Fibroblast of the conjunctiva (primary cell): Measurements from ENCODE around the gene FGF14.

Experiments
- DNase-seq: peaks from one replicate; pipeline ENCODE4 v3.0.0-alpha.2; 2010; ENCODE audit warnings: low read depth

FGF14 gene

GRCh38 chr13:102310691-102311418, 91.0 kb downstream of the FGF14 start:
- DNase-seq, result no peak

GRCh38 chr13:102309110-102309509, 92.7 kb downstream of the FGF14 start:
- DNase-seq, result no peak

DNA sequence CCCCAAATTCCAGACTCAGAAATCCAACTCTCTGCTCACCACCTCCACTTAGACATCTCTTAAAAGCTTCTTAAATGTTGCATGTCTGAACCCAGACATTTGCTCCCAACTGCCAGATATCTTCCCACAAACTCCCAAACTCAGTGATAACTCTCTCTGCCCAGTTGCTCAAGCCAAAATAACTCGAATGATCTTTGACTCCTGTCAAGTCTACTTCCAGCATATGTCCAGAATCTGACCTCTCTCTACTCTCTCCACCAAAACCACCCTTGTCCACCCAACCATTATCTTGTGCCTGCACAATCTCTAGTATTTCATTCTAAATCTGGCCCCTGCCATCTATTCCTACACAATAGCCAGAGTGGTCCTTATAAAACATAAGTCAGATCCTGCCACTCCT, 99.3 kb downstream of the FGF14 start:
- no peak for DNase-seq

DNA sequence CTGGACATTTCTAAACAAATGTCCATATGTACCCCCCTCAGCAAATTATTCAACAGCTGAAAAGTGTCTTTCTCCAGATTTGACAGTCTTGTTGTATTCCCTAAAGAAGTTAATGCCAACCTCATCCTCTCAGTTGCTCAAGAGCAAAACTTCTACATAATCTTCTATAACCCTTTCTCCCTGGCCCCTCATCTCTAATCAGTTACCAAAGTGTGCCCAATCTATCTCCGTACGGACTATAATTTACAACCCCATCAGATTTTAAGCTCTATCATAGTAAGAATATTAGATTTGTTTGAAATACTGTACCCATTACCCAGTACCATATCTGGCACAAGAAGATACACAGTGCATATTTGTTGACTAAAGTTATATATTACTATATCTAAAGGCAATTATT, 101.5 kb downstream of the FGF14 start:
- DNase-seq, result no peak

DNA sequence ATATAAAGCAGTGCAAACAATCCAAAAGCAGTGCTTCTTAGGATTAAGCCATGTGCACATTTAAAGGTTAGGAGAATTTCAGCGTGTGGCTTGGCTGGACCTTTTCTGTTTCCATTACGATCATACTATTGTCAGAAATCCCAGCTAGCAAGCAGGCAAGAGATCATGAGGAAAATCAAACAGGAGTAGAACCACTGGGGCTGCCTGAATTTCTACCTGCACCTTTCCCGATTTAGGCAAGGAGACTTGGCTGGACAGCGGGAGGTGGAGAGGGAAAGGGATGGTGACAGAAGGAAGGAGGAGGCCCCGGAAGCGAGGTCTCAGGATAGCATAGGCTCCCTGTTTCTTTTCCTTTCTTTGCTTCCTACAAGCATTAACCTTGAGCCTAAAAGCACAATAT, 102.5 kb downstream of the FGF14 start:
- DNase-seq, result no peak

GRCh38 chr13:102298051-102298450, 103.8 kb downstream of the FGF14 start:
- DNase-seq, result no peak

DNA sequence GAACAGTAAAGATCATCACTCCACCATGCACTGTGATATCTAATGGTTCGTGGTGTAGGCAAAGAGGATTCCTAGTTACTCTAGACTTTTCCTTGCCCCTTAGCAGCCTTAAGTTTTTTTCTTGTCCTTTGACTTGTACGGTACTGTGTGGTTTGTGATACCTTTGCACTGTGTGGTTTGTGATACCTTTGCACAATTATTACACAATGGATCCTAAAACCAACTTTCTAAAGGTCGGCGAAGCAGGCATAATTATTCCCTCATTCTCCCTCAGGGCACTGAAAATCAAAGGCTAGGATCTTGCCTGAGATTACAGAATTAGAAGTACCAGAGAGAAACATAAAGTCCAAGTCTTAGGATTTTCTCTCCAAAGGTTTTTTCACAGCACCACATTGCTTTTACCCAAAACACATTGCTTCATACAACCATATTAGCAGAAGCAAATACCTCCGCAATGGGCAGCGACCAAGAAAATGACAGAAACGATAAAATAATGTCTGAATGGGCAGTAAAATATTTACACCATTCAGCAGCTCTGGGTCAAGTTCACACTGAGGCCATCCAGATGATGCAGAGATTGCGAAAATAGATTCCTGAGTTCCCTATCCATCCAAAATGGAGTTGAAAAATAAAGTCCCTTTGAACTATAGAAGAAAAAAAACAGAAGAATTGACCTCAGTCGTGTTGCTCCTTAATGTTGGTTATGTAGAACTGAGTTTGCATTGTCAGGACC, 106.4 kb downstream of the FGF14 start:
- no peak for DNase-seq

- no peak for DNase-seq
These were observed 107.3 kb downstream of the FGF14 start for GRCh38 chr13:102294407-102295018.

GRCh38 chr13:102293723-102294122, 108.1 kb downstream of the FGF14 start:
- no peak for DNase-seq

- peak; percentile 20 for DNase-seq
These were observed 110.1 kb downstream of the FGF14 start for GRCh38 chr13:102291587-102292218.

- no peak for DNase-seq
These were observed 112.2 kb downstream of the FGF14 start for GRCh38 chr13:102289606-102290005.

DNA sequence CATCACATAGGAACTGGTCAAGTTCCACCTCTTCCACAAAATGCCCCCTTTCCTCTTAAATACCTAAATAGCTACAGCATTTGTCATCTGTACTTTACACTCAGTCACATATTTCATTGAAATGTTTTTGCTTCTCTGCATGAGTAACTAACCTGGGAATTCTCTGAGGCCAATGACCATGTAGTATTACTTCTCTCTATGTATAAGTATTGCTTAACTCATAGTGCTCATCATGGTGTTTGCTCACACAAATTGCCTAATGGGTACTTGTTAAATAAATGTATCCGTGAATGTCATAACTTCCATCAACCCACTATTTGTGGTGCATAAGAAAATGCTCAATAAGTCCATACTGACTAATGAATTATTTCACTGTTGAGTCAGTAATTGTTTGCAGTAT, 115.5 kb downstream of the FGF14 start:
- DNase-seq, result peak; percentile 67

- no peak for DNase-seq
These were observed 121.5 kb downstream of the FGF14 start for GRCh38 chr13:102280366-102280765.

- no peak for DNase-seq
These were observed 124.6 kb downstream of the FGF14 start for GRCh38 chr13:102277286-102277685.

DNA sequence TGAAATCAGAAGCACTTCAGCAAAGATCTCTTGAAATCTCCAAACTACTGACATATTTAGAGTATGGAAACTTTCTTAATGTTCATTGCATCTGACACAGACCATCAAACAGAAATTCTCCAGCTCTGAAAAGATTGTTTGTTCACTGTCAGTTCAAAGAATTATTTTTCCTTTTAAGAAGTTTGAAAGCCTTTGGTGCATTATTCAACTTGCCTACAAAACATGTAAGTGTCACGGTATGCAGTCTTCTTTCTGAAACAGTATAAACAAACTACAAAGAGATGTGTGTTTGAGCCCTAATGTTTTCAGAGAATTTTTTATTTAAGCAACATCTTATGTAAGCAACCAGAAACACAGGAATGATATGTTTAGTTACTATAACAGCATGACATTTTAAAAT, 125.4 kb downstream of the FGF14 start:
- no peak for DNase-seq

GRCh38 chr13:102275969-102276368, 125.9 kb downstream of the FGF14 start:
- no peak for DNase-seq

GRCh38 chr13:102273111-102273510, 128.7 kb downstream of the FGF14 start:
- no peak for DNase-seq

GRCh38 chr13:102267191-102267590, 134.7 kb downstream of the FGF14 start:
- DNase-seq, result no peak

GRCh38 chr13:102261809-102262208, 140.0 kb downstream of the FGF14 start:
- no peak for DNase-seq

DNA sequence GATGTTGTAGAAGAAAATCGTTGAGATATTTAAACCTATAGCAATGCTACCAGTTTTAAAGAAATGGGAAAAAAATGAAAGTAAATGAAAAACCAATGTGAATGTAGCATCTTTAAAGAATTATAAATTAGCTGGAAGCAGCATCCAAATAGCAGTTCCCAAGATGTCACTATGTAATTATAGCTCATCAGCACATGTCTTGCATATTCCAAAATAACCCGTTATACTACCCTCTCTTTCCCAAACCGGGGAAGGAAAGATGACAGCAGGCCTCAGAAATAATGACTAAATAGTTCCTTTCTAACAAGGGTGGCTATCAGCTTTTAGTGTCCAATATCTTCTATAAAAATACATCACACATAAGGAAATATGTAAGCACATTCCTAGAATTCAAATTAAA, 140.5 kb downstream of the FGF14 start:
- DNase-seq, result no peak

GRCh38 chr13:102260256-102260655, 141.6 kb downstream of the FGF14 start:
- no peak for DNase-seq

DNA sequence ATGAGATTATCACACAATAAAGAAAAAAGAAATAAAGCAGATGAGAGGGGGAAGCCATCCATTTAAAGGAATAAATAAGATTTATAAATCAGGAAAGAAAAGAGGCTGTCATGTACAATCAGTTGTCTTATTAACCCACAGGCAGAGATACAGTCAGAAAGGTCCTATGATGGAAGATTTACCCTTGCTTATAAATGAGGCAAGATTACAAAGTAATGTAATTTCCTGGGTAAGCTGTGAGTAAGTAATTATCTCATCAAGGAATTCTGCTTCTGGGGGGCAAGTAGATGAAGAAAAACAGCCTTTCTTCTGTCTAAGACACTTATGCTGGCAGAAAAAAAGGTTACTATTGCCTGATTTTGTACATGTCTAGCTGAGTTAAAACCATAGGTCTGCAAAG, 146.4 kb downstream of the FGF14 start:
- no peak for DNase-seq

DNA sequence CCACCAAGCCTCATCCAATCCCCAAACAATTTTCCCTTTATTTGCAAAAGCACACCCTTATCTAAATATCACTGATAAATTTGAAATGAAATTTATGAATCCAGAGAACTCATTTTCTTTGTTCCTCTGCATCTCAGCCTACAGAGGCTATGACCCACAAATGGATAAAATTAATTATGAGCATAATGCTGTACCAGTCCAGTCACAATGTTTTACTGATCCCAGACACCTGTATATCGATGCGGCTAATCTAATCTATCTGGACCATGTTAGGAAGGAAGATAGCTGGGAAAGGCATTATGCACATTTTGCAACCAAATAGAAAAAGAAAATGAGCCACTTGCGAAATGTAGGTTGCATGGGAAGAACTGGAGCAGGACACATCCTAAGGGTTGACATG, 150.0 kb downstream of the FGF14 start:
- no peak for DNase-seq
